K562 (cell line): ENCODE measurements around the gene NTNG1. TPM values are rescaled to one million over a fixed set of nuclear protein-coding genes. Genes with fewer than 3 reads are reported as not detected.

Experiments
- CUX1 ChIP-seq: fragments of 200-800 bp; sonication (Bioruptor generic); IDR thresholded peaks from 2 replicates; pipeline ENCODE4 v1.6.1; 2016; ENCODE audit warnings: missing genetic modification characterization, missing compliant biosample characterization
- EGR1 ChIP-seq: fragments of 450-650 bp; conservative IDR thresholded peaks from 2 replicates; pipeline ENCODE4 v1.6.1; 2017; ENCODE audit warnings: mild to moderate bottlenecking
- NFATC3 ChIP-seq: fragments of 450-650 bp; IDR thresholded peaks from 2 replicates; pipeline ENCODE4 v1.6.1; 2017; ENCODE audit warnings: mild to moderate bottlenecking
- SIN3B ChIP-seq: fragments of 450-650 bp; IDR thresholded peaks from 2 replicates; pipeline ENCODE4 v1.6.1; 2017; ENCODE audit warnings: low read depth, mild to moderate bottlenecking, moderate library complexity
- ZBTB40 ChIP-seq, 2 experiments: fragments of 450-650 bp in 1 of 2; sonication (generic) in 1 of 2; formaldehyde crosslinking in 1 of 2; IDR thresholded peaks; 2 replicates each; pipeline versions ENCODE4 v1.7.1 to v1.9.0; 2016 to 2022; ENCODE audit warnings: inconsistent platforms in 1 of 2, mild to moderate bottlenecking in 1 of 2, missing genetic modification reagents in 1 of 2
- ZFPM2 ChIP-seq: fragments of 250-450 bp; sonication (Bioruptor Pico); IDR thresholded peaks from 2 replicates; pipeline ENCODE4 v1.5.1; 2022; ENCODE audit warnings: mild to moderate bottlenecking
- ZNF165 ChIP-seq: fragments of 250-450 bp; sonication (Bioruptor Pico); IDR thresholded peaks from 2 replicates; pipeline ENCODE4 v1.4.0; 2020; ENCODE audit warnings: borderline replicate concordance
- polyA plus RNA-seq, 8 experiments: library from polyadenylated mRNA; depleted of rRNA in 4 of 8; stranded (reverse) in 5 of 8; unstranded in 3 of 8; fragments of >200 nt; fragmentation: Nextera tagmentation in 2 of 8; fragmentation: Illumina TruSeq in 1 of 8; extraction: Ambion mirVana in 2 of 8; extraction: Trizol in 1 of 8; gene quantifications; 2 replicates each; pipeline versions ENCODE4 v1.2.1 to v1.2.3, GENCODE V29; 2011 to 2014; ENCODE audit warnings: inconsistent platforms in 1 of 8, missing spikeins in 1 of 8
- total RNA-seq, 7 experiments: library from RNA; depleted of rRNA in 6 of 7; stranded (reverse); fragments of >200 nt in 6 of 7; fragmentation: Illumina TruSeq in 2 of 7; extraction: Trizol in 2 of 7; gene quantifications; 2 replicates each; pipeline versions ENCODE4 v1.2.1 to v1.2.3, GENCODE V29; 2011 to 2021; ENCODE audit warnings: low replicate concordance in 1 of 7

The NTNG1 gene
- total and polyA plus RNA-seq, 9 of the 15 experiments (the other 6 are each of a cell fraction or from before 2014, with no cell fraction given) = not detected

GRCh38 chr1:107175102-107175909, 34.5 kb downstream of the NTNG1 start (continued):
- TF ChIP-seq CUX1 (CRISPR knock-in tag) (no peak), NFATC3 (no peak), SIN3B (no peak), ZFPM2 (CRISPR knock-in tag) (no peak), EGR1 (no peak), ZBTB40 (IDR thresholded peaks at IDR 0.05) (no peak), ZBTB40 (CRISPR knock-in tag; IDR thresholded peaks at IDR 0.05) (no peak), ZNF165 (no peak)
